Measurements from ENCODE around the gene SZT2. TPM values are rescaled to one million over a fixed set of nuclear protein-coding genes. Genes with fewer than 3 reads are reported as not detected.

SZT2 gene
- total RNA-seq, 1 experiment from 2014 or later, result 77.3 TPM

GRCh38 chr1:43465505-43466067, 75.9 kb downstream of the SZT2 start:
- H3K27me3 Mint-ChIP-seq (ENCODE audit: unreplicated experiment), result no peaks in the 10 kb centered on the region
- intact Hi-C loops (cut with micrococcal nuclease; ENCODE audit: unreplicated experiment), result no loop called here
- peaks cover 34% of the 10 kb centered on the region for H3K4me1 Mint-ChIP-seq (ENCODE audit: low read depth, unreplicated experiment)
- no peaks in the 10 kb centered on the region for H3K36me3 Mint-ChIP-seq (ENCODE audit: insufficient read depth, unreplicated experiment)
- DNase-seq, result no peak
- H3K4me3 Mint-ChIP-seq (ENCODE audit: low read depth, unreplicated experiment), result no peak overlapping the region
- TF ChIP-seq CTCF (IDR thresholded peaks at IDR 0.05; ENCODE audit: unreplicated experiment), result no peak
- CTCF ChIA-PET, result interaction anchor here (0.5 kb wide), 1 partner anchor 164 kb away, joined by 3 read pairs; no protein-coding TSS in a partner anchor
- BruUV-seq (replicated peaks), result no TSS peak
- no peak overlapping the region for H3K27ac Mint-ChIP-seq (ENCODE audit: unreplicated experiment)
- peaks cover 6% of the 10 kb centered on the region for H3K9me3 Mint-ChIP-seq (ENCODE audit: low read depth, unreplicated experiment)

GRCh38 chr1:43466403-43466802, 76.7 kb downstream of the SZT2 start:
- peak overlapping the region; percentile 12 for H3K27ac Mint-ChIP-seq (ENCODE audit: unreplicated experiment)
- peaks cover 43% of the 10 kb centered on the region for H3K4me1 Mint-ChIP-seq (ENCODE audit: low read depth, unreplicated experiment)
- peak; percentile 59 for DNase-seq
- intact Hi-C loops (cut with micrococcal nuclease; ENCODE audit: unreplicated experiment), result no loop called here
- H3K9me3 Mint-ChIP-seq (ENCODE audit: low read depth, unreplicated experiment), result peaks cover 1% of the 10 kb centered on the region
- no TSS peak for BruUV-seq (replicated peaks)
- TF ChIP-seq CTCF (IDR thresholded peaks at IDR 0.05; ENCODE audit: unreplicated experiment), result no peak
- CTCF ChIA-PET, result no interaction called here
- no peaks in the 10 kb centered on the region for H3K27me3 Mint-ChIP-seq (ENCODE audit: unreplicated experiment)
- peaks cover 3% of the 10 kb centered on the region for H3K36me3 Mint-ChIP-seq (ENCODE audit: insufficient read depth, unreplicated experiment)
- no peak overlapping the region for H3K4me3 Mint-ChIP-seq (ENCODE audit: low read depth, unreplicated experiment)

GRCh38 chr1:43468414-43468813, 78.7 kb downstream of the SZT2 start:
- BruUV-seq (replicated peaks), result no TSS peak
- intact Hi-C loops (cut with micrococcal nuclease; ENCODE audit: unreplicated experiment), result no loop called here
- CTCF ChIA-PET, result no interaction called here
- Mint-ChIP-seq H3K4me3 (ENCODE audit: low read depth, unreplicated experiment) (no peak overlapping the region), H3K9me3 (ENCODE audit: low read depth, unreplicated experiment) (no peaks in the 10 kb centered on the region), H3K4me1 (ENCODE audit: low read depth, unreplicated experiment) (peaks cover 59% of the 10 kb centered on the region), H3K27me3 (ENCODE audit: unreplicated experiment) (no peaks in the 10 kb centered on the region), H3K36me3 (ENCODE audit: insufficient read depth, unreplicated experiment) (peaks cover 19% of the 10 kb centered on the region), H3K27ac (ENCODE audit: unreplicated experiment) (no peak overlapping the region)
- no peak for DNase-seq
- no peak for TF ChIP-seq CTCF (IDR thresholded peaks at IDR 0.05; ENCODE audit: unreplicated experiment)

GRCh38 chr1:43469932-43470331, 80.2 kb downstream of the SZT2 start:
- CTCF ChIA-PET, result no interaction called here
- no TSS peak for BruUV-seq (replicated peaks)
- H3K27ac Mint-ChIP-seq (ENCODE audit: unreplicated experiment), result no peak overlapping the region
- no peaks in the 10 kb centered on the region for H3K9me3 Mint-ChIP-seq (ENCODE audit: low read depth, unreplicated experiment)
- peaks cover 19% of the 10 kb centered on the region for H3K36me3 Mint-ChIP-seq (ENCODE audit: insufficient read depth, unreplicated experiment)
- H3K4me1 Mint-ChIP-seq (ENCODE audit: low read depth, unreplicated experiment), result peaks cover 61% of the 10 kb centered on the region
- H3K27me3 Mint-ChIP-seq (ENCODE audit: unreplicated experiment), result no peaks in the 10 kb centered on the region
- no peak for DNase-seq
- no peak overlapping the region for H3K4me3 Mint-ChIP-seq (ENCODE audit: low read depth, unreplicated experiment)
- intact Hi-C loops (cut with micrococcal nuclease; ENCODE audit: unreplicated experiment), result no loop called here
- TF ChIP-seq CTCF (IDR thresholded peaks at IDR 0.05; ENCODE audit: unreplicated experiment), result no peak
